HepG2 (cell line): ENCODE data around the gene ABHD12. TPM values are rescaled to one million over a fixed set of nuclear protein-coding genes. Genes with fewer than 3 reads are reported as not detected.
A peak's percentile ranks its signal among the peaks of the same experiment; 100 is the strongest.

Experiments
- CENPT ChIP-seq: sonication (generic); formaldehyde crosslinking; IDR thresholded peaks from 2 replicates; pipeline ENCODE4 v1.8.0; 2022; ENCODE audit warnings: low read depth, mild to moderate bottlenecking, moderate library complexity, missing genetic modification reagents
- ELF1 ChIP-seq: sonication (generic); formaldehyde crosslinking; IDR thresholded peaks from 2 replicates; pipeline ENCODE4 v1.4.0; 2020; ENCODE audit warnings: missing genetic modification reagents
- NFIB ChIP-seq: sonication (generic); formaldehyde crosslinking; IDR thresholded peaks from 2 replicates; pipeline ENCODE4 v1.9.0; 2021; ENCODE audit warnings: missing genetic modification reagents, mild to moderate bottlenecking, borderline replicate concordance
- NR1H2 ChIP-seq: sonication (generic); formaldehyde crosslinking; IDR thresholded peaks from 2 replicates; pipeline ENCODE4 v1.8.1; 2022; ENCODE audit warnings: low read depth, missing genetic modification reagents, borderline replicate concordance
- PCBP1 ChIP-seq: fragments of 200-400 bp; formaldehyde crosslinking; IDR thresholded peaks from 2 replicates; pipeline ENCODE4 v1.6.1; 2017; ENCODE audit warnings: mild to moderate bottlenecking, low read depth, low read length, borderline replicate concordance
- SKI ChIP-seq: fragments of 450-650 bp; IDR thresholded peaks from one replicate; pipeline ENCODE4 v1.6.1; 2018; ENCODE audit warnings: mild to moderate bottlenecking; ENCODE audit not compliant: partially characterized antibody
- ZNF350 ChIP-seq: sonication (generic); formaldehyde crosslinking; IDR thresholded peaks from 2 replicates; pipeline ENCODE4 v1.4.0; 2020; ENCODE audit warnings: mild to moderate bottlenecking, low read depth, missing genetic modification reagents, borderline replicate concordance
- ZNF501 ChIP-seq: sonication (generic); formaldehyde crosslinking; IDR thresholded peaks from 2 replicates; pipeline ENCODE4 v1.5.1; 2020; ENCODE audit warnings: mild to moderate bottlenecking, moderate library complexity, missing genetic modification reagents
- ZNF766 ChIP-seq: sonication (generic); formaldehyde crosslinking; IDR thresholded peaks from 2 replicates; pipeline ENCODE4 v1.5.0; 2020; ENCODE audit warnings: missing genetic modification reagents, borderline replicate concordance
- polyA plus RNA-seq, 8 experiments: library from polyadenylated mRNA; depleted of rRNA in 3 of 8; stranded (reverse) in 7 of 8; unstranded in 1 of 8; fragments of >200 nt; fragmentation: Illumina TruSeq in 4 of 8; extraction: Trizol in 4 of 8; gene quantifications; 2 replicates each; pipeline versions ENCODE4 v1.2.1 to v1.2.3, GENCODE V29; 2011 to 2016; ENCODE audit warnings: low read depth in 4 of 8, missing spikeins in 1 of 8, mixed read lengths in 1 of 8; ENCODE audit not compliant: insufficient read depth in 1 of 8
- total RNA-seq, 5 experiments: library from RNA; depleted of rRNA; stranded (reverse); fragments of >200 nt; fragmentation: Illumina TruSeq; extraction: Trizol; gene quantifications; 2 replicates each; pipeline ENCODE4 v1.2.3, GENCODE V29; 2016; ENCODE audit warnings: low read depth in 1 of 5
- TF ChIP-seq, protein P1 (sequence below): sonication (generic); formaldehyde crosslinking; conservative IDR thresholded peaks from 2 replicates; pipeline ENCODE4 v1.4.0; 2020; ENCODE audit warnings: mild to moderate bottlenecking, missing genetic modification reagents, moderate library complexity
- TF ChIP-seq, protein P2 (sequence below): sonication (generic); formaldehyde crosslinking; IDR thresholded peaks from 2 replicates; pipeline ENCODE4 v1.4.0; 2020; ENCODE audit warnings: missing genetic modification reagents, borderline replicate concordance
- TF ChIP-seq, protein P3 (sequence below), 2 experiments: sonication (generic) in 1 of 2; formaldehyde crosslinking in 1 of 2; IDR thresholded peaks; 2 replicates each; pipeline versions ENCODE4 v1.6.1 to v1.9.0; 2014 to 2022; ENCODE audit warnings: antibody characterized with exemption in 1 of 2, borderline replicate concordance in 1 of 2, inconsistent platforms in 1 of 2, low read depth in 1 of 2, missing genetic modification reagents in 1 of 2
- TF ChIP-seq, protein P4 (sequence below): IDR thresholded peaks from 2 replicates; pipeline ENCODE4 v1.6.1; 2016; ENCODE audit warnings: low read depth

The ABHD12 gene
- total and polyA plus RNA-seq, 2 of the 13 experiments (the other 11 are each of a cell fraction or from before 2014, with no cell fraction given) = 23.5 to 72.1 TPM

DNA sequence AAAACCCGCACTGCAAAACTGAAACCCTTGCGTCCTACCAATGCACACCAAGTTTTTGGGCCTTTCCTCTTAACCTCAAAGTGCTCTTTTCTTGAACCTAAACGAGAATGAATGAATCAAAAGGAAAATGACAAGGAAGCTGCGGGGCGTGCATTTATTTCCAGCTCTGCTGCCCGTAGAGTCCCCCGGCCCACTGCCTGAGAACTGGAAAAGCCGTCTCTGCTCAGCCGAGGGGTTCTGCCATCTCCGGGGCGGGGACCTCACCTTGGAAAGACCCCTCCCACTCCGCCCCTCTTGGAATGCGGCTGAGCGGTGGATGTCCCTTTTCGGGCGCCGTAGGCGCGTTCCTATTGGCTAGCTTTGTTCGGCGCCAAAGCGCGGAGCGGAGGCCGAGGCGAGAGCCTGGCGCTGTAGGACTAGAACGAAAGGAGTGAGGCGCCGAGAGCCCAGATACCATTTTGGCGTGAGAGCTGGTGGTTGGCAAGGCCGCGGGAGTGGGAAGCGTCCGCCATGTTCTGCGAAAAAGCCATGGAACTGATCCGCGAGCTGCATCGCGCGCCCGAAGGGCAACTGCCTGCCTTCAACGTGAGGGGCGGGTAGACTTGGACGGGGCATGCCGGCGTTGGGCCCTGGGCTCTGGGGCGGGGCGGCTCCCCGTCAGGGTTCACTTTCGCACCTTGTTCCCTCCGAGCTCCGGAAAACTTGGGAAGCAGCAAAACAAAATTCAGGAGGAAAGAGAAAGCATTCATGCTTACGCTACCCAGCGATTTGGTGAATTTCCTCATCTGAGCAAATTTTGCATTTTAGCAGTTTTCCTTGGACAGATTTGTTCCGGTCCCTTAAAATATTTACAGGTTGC is 16.9 kb upstream of the ABHD12 start, which contains the start of gene GINS1 (continued):
- TF ChIP-seq NFIB (CRISPR knock-in tag) (peak; percentile 98), NR1H2 (CRISPR knock-in tag) (peak; percentile 91), ZNF766 (peak; percentile 98), PCBP1 (peak; percentile 96), ELF1 (peak; percentile 83), SKI (peak; percentile 71), CENPT (peak; percentile 96; the same call in 1 of the 2 replicates), ZNF350 (CRISPR knock-in tag) (peak; percentile 99), ZNF501 (CRISPR knock-in tag) (peak; percentile 100)
- TF ChIP-seq, protein P1, sequence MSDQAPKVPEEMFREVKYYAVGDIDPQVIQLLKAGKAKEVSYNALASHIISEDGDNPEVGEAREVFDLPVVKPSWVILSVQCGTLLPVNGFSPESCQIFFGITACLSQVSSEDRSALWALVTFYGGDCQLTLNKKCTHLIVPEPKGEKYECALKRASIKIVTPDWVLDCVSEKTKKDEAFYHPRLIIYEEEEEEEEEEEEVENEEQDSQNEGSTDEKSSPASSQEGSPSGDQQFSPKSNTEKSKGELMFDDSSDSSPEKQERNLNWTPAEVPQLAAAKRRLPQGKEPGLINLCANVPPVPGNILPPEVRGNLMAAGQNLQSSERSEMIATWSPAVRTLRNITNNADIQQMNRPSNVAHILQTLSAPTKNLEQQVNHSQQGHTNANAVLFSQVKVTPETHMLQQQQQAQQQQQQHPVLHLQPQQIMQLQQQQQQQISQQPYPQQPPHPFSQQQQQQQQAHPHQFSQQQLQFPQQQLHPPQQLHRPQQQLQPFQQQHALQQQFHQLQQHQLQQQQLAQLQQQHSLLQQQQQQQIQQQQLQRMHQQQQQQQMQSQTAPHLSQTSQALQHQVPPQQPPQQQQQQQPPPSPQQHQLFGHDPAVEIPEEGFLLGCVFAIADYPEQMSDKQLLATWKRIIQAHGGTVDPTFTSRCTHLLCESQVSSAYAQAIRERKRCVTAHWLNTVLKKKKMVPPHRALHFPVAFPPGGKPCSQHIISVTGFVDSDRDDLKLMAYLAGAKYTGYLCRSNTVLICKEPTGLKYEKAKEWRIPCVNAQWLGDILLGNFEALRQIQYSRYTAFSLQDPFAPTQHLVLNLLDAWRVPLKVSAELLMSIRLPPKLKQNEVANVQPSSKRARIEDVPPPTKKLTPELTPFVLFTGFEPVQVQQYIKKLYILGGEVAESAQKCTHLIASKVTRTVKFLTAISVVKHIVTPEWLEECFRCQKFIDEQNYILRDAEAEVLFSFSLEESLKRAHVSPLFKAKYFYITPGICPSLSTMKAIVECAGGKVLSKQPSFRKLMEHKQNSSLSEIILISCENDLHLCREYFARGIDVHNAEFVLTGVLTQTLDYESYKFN (CRISPR knock-in tag) = peak; percentile 68
- TF ChIP-seq, protein P2, sequence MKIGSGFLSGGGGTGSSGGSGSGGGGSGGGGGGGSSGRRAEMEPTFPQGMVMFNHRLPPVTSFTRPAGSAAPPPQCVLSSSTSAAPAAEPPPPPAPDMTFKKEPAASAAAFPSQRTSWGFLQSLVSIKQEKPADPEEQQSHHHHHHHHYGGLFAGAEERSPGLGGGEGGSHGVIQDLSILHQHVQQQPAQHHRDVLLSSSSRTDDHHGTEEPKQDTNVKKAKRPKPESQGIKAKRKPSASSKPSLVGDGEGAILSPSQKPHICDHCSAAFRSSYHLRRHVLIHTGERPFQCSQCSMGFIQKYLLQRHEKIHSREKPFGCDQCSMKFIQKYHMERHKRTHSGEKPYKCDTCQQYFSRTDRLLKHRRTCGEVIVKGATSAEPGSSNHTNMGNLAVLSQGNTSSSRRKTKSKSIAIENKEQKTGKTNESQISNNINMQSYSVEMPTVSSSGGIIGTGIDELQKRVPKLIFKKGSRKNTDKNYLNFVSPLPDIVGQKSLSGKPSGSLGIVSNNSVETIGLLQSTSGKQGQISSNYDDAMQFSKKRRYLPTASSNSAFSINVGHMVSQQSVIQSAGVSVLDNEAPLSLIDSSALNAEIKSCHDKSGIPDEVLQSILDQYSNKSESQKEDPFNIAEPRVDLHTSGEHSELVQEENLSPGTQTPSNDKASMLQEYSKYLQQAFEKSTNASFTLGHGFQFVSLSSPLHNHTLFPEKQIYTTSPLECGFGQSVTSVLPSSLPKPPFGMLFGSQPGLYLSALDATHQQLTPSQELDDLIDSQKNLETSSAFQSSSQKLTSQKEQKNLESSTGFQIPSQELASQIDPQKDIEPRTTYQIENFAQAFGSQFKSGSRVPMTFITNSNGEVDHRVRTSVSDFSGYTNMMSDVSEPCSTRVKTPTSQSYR (CRISPR knock-in tag) = no peak
- TF ChIP-seq, protein P3, sequence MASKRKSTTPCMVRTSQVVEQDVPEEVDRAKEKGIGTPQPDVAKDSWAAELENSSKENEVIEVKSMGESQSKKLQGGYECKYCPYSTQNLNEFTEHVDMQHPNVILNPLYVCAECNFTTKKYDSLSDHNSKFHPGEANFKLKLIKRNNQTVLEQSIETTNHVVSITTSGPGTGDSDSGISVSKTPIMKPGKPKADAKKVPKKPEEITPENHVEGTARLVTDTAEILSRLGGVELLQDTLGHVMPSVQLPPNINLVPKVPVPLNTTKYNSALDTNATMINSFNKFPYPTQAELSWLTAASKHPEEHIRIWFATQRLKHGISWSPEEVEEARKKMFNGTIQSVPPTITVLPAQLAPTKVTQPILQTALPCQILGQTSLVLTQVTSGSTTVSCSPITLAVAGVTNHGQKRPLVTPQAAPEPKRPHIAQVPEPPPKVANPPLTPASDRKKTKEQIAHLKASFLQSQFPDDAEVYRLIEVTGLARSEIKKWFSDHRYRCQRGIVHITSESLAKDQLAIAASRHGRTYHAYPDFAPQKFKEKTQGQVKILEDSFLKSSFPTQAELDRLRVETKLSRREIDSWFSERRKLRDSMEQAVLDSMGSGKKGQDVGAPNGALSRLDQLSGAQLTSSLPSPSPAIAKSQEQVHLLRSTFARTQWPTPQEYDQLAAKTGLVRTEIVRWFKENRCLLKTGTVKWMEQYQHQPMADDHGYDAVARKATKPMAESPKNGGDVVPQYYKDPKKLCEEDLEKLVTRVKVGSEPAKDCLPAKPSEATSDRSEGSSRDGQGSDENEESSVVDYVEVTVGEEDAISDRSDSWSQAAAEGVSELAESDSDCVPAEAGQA (IDR thresholded peaks at IDR 0.05; ENCODE audit: low read depth) = peak; percentile 82
- TF ChIP-seq, protein P3 (CRISPR knock-in tag; IDR thresholded peaks at IDR 0.05; ENCODE audit: borderline replicate concordance) = peak; percentile 99
- TF ChIP-seq, protein P4, sequence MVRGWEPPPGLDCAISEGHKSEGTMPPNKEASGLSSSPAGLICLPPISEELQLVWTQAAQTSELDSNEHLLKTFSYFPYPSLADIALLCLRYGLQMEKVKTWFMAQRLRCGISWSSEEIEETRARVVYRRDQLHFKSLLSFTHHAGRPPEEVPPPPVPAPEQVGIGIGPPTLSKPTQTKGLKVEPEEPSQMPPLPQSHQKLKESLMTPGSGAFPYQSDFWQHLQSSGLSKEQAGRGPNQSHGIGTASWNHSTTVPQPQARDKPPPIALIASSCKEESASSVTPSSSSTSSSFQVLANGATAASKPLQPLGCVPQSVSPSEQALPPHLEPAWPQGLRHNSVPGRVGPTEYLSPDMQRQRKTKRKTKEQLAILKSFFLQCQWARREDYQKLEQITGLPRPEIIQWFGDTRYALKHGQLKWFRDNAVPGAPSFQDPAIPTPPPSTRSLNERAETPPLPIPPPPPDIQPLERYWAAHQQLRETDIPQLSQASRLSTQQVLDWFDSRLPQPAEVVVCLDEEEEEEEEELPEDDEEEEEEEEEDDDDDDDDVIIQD (CRISPR knock-in tag) = peak; percentile 92
